PC-9 (cell line): ENCODE data around the gene MYO18A. TPM values are rescaled to one million over a fixed set of nuclear protein-coding genes. Genes with fewer than 3 reads are reported as not detected.

ENCODE experiments used
- BruUV-seq: library from RNA; stranded (reverse); fragments of 400-500 nt; replicated peaks from 2 replicates; lab custom pipeline; 2021; lab: Mats Ljungman, UMichigan
- CTCF ChIA-PET: fragments of 300-600 bp; sonication (Branson Sonifier 250); formaldehyde crosslinking; loops from one replicate; lab custom pipeline; 2022; ENCODE audit warnings: antibody characterized with exemption; lab: Charles Lee
- POLR2A ChIA-PET: fragments of 300-600 bp; sonication (Branson Sonifier 250); formaldehyde crosslinking; loops from one replicate; lab custom pipeline; 2022; ENCODE audit warnings: antibody characterized with exemption; ENCODE audit not compliant: unreplicated experiment; lab: Charles Lee
- DNase-seq, 2 experiments: peaks; one replicate each; pipeline versions ENCODE4 v3.0.0 to v3.0.0-alpha.2; 2015 to 2022; ENCODE audit warnings: mixed read lengths in 1 of 2
- H2AFZ ChIP-seq: fragments of 200-600 bp; sonication (generic); 2 replicates; pipeline ENCODE4 v1.8.1; 2017; ENCODE audit warnings: antibody characterized with exemption
- H3F3A ChIP-seq: fragments of 200-600 bp; sonication (generic); 2 replicates; pipeline ENCODE4 v1.8.1; 2017; ENCODE audit warnings: antibody characterized with exemption, mild to moderate bottlenecking, low read depth; ENCODE audit not compliant: insufficient read depth
- H3K27ac ChIP-seq: fragments of 200-600 bp; sonication (generic); 2 replicates; pipeline ENCODE4 v1.6.1; 2016; ENCODE audit warnings: mixed run types
- H3K27me3 ChIP-seq: fragments of 200-600 bp; sonication (generic); 2 replicates; pipeline ENCODE4 v1.6.1; 2016; ENCODE audit warnings: low read depth, mixed run types; ENCODE audit not compliant: insufficient read depth
- H3K36me3 ChIP-seq: fragments of 200-600 bp; sonication (generic); 2 replicates; pipeline ENCODE4 v1.6.1; 2016; ENCODE audit warnings: low read depth, mixed run types
- H3K4me1 ChIP-seq: fragments of 200-600 bp; sonication (generic); replicated peaks from 2 replicates; pipeline ENCODE4 v1.6.1; 2016; ENCODE audit warnings: mixed run types; ENCODE audit not compliant: insufficient read depth
- H3K4me2 ChIP-seq: fragments of 200-600 bp; sonication (generic); 2 replicates; pipeline ENCODE4 v1.6.1; 2017; ENCODE audit warnings: mixed run types
- H3K4me3 ChIP-seq: fragments of 200-600 bp; sonication (generic); 2 replicates; pipeline ENCODE4 v1.6.1; 2016; ENCODE audit warnings: mixed run types
- H3K79me2 ChIP-seq: fragments of 200-600 bp; sonication (generic); 2 replicates; pipeline ENCODE4 v1.6.1; 2017; ENCODE audit warnings: low read depth, mixed run types
- H3K9me2 ChIP-seq: fragments of 200-600 bp; sonication (generic); 2 replicates; pipeline ENCODE4 v1.8.1; 2017; ENCODE audit warnings: mild to moderate bottlenecking; ENCODE audit not compliant: insufficient read depth
- H3K9me3 ChIP-seq: fragments of 200-600 bp; sonication (generic); 2 replicates; pipeline ENCODE4 v1.8.1; 2016; ENCODE audit warnings: low read depth; ENCODE audit not compliant: insufficient read depth
- H4K20me1 ChIP-seq: fragments of 200-600 bp; sonication (generic); 2 replicates; pipeline ENCODE4 v1.8.1; 2017; ENCODE audit not compliant: insufficient read depth
- CTCF ChIP-seq: fragments of 200-600 bp; sonication (generic); conservative IDR thresholded peaks from 2 replicates; pipeline ENCODE4 v1.6.1; 2017; ENCODE audit warnings: mixed run types, antibody characterized with exemption, mild to moderate bottlenecking, moderate library complexity
- EZH2 ChIP-seq: fragments of 200-600 bp; sonication (generic); IDR thresholded peaks from 2 replicates; pipeline ENCODE4 v1.8.0; 2017; ENCODE audit warnings: antibody characterized with exemption, low read depth
- intact Hi-C: fragments of 100-400 bp; cut with micrococcal nuclease; formaldehyde crosslinking; loops from one replicate; pipeline ENCODE4 v1.10.0; 2022; ENCODE audit not compliant: unreplicated experiment
- total RNA-seq: library from RNA; stranded (reverse); gene quantifications from 2 replicates; pipeline ENCODE4 v1.2.3, GENCODE V29; 2021

The MYO18A gene
- total RNA-seq, 1 experiment from 2014 or later, result 150 TPM

GRCh38 chr17:29197516-29198272 lies 17.5 kb upstream of the MYO18A start:
- Histone ChIP-seq H3K27ac (no peak overlapping the region), H2AFZ (no peak overlapping the region), H3K27me3 (no peaks in the 10 kb centered on the region), H3K9me2 (no peaks in the 10 kb centered on the region), H3K79me2 (no peaks in the 10 kb centered on the region), H3K4me1 (peaks cover 22% of the 10 kb centered on the region), H3K36me3 (no peaks in the 10 kb centered on the region), H3K9me3 (no peaks in the 10 kb centered on the region), H4K20me1 (no peaks in the 10 kb centered on the region), H3K4me2 (no peak overlapping the region), H3F3A (peaks cover 20% of the 10 kb centered on the region), H3K4me3 (no peak overlapping the region)
- BruUV-seq, result no TSS peak
- TF ChIP-seq CTCF (no peak), EZH2 (no peak)
- ChIA-PET POLR2A (no interaction called here), CTCF (no interaction called here)
- intact Hi-C loops, result no loop called here
- DNase-seq, result no peak

DNA sequence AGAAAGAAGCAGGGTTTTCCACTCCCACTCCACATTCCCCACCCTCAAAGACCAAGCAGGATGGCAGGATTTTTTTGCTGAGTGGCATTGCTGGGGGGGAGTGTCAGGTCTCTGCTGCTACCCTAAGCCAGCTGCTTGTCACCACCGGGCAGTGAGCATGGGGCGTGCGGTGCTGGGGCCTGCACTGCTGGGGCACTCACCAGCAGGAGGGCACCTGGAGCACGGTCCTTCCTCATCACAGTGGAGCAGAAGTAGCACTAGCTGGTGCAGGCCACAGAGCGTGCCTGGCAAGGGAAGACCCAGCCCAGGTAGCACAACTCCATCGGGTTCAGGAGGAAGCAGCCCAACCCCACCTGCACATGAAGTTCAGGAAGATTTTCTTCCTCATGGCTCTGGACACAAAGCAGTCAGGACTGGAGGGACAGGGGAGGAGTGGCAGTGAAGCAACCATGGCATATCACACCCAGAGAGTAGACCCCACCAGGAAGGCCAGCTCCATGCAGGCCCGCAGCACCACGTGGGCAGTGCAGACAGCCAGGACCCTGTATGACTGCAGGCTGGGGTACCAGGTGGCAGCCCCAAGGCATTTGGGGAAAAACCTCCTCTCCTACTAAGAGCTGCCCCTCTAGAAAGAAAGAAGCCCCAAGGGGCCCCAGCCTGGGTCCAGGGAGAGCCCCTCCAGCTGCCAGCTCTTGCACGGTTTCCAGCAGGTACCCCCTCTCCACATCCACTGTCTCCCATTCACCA lies 16.7 kb upstream of the MYO18A start:
- TF ChIP-seq CTCF (no peak), EZH2 (no peak)
- intact Hi-C loops, result no loop called here
- Histone ChIP-seq H3K9me3 (no peaks in the 10 kb centered on the region), H4K20me1 (no peaks in the 10 kb centered on the region), H3K36me3 (no peaks in the 10 kb centered on the region), H3K27ac (no peak overlapping the region), H3K79me2 (no peaks in the 10 kb centered on the region), H3K4me3 (no peak overlapping the region), H3K4me1 (peaks cover 22% of the 10 kb centered on the region), H3K27me3 (no peaks in the 10 kb centered on the region), H3K4me2 (no peak overlapping the region), H2AFZ (no peak overlapping the region), H3K9me2 (no peaks in the 10 kb centered on the region), H3F3A (peaks cover 20% of the 10 kb centered on the region)
- CTCF ChIA-PET, result no interaction called here
- DNase-seq, result no peak
- POLR2A ChIA-PET, result no interaction called here
- BruUV-seq, result no TSS peak

- peak overlapping the region; percentile 61 for H2AFZ ChIP-seq
- H3K4me1 ChIP-seq, result peaks cover 22% of the 10 kb centered on the region
- TF ChIP-seq EZH2 (no peak), CTCF (no peak)
- no peaks in the 10 kb centered on the region for H3K79me2 ChIP-seq
- POLR2A ChIA-PET, result no interaction called here
- peak in 1 of 2 experiments; percentile 71 for DNase-seq
- no peak overlapping the region; the same call in 1 of the 2 replicates for H3K4me3 ChIP-seq
- H4K20me1 ChIP-seq, result no peaks in the 10 kb centered on the region
- no TSS peak for BruUV-seq
- CTCF ChIA-PET, result no interaction called here
- H3K36me3 ChIP-seq, result no peaks in the 10 kb centered on the region
- peak overlapping the region; percentile 56 for H3K4me2 ChIP-seq
- H3F3A ChIP-seq, result peaks cover 20% of the 10 kb centered on the region
- intact Hi-C loops, result no loop called here
- H3K27me3 ChIP-seq, result no peaks in the 10 kb centered on the region
- no peaks in the 10 kb centered on the region for H3K9me3 ChIP-seq
- H3K9me2 ChIP-seq, result no peaks in the 10 kb centered on the region
- peak overlapping the region; percentile 51 for H3K27ac ChIP-seq
Observed at GRCh38 chr17:29195465-29196081, 15.4 kb upstream of the MYO18A start.
